ENCODE measurements around the gene ATXN1.

ATXN1 gene

DNA sequence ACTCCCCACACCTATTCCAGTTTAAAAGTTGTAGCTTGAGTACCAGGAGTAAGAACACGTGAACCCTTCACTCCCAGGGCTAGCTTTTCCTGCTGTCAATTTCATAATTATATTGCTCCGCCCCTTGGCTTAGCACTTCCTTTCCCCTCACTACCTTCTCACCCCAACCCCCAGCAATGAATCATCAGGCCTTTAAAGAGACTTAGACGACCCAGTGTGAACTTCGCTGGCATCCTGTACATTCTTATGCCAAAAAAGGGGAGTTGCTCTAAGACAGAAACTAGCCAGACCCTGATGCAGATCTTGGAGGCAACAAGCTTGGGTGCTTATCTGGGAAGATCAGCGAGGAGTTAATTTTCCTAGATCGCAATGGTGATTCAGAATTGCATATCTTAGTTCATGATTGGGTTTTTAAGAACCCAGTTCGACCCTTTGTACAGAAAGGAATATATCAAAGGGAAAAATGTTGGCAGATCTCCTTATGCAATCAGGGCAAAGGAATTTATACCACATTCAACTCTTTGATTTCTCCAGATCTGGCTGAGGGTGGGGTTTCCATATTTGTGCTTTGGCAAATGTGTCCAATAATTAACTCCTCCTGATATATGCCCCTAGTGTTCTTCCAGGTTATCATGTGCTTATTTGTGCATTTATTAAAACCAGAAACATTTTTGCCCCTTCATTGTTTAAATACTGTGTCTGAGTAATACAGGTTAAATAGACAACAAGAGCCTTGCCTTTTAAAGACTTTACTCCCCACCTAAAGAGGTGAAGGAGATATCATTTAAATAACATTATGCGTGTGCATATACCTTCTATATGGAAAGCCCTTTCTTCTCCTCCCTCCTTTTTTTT, 8.1 kb upstream of the ATXN1 start:
- no peak overlapping the region for H4K8ac ChIP-seq (ENCODE audit: low read length)
- no peak overlapping the region for H4K91ac ChIP-seq (ENCODE audit: low read length)
- H3K9me3 ChIP-seq (ENCODE audit: control insufficient read depth, low read length), result no peaks in the 10 kb centered on the region
- no peak overlapping the region for H2AK5ac ChIP-seq (ENCODE audit: low read length, severe bottlenecking)
- peak overlapping the region in 1 of 2 experiments; percentile 5 for H3K4me3 ChIP-seq (ENCODE audit: insufficient read depth in 1 of 2, low read depth in 1 of 2, low read length in 2 of 2)
- H2BK15ac ChIP-seq (ENCODE audit: low read depth, poor library complexity, severe bottlenecking), result no peak overlapping the region
- peak overlapping the region; percentile 6 for H3K4me2 ChIP-seq (ENCODE audit: low read length, poor library complexity, severe bottlenecking)
- no peaks in the 10 kb centered on the region for H3K79me1 ChIP-seq (replicated peaks; ENCODE audit: low read length, poor library complexity, severe bottlenecking)
- peaks cover 4% of the 10 kb centered on the region for H3K4me1 ChIP-seq (ENCODE audit: control insufficient read depth, insufficient read depth, low read depth, low read length)
- no peaks in the 10 kb centered on the region for H3K36me3 ChIP-seq (ENCODE audit: control insufficient read depth in 1 of 2, insufficient read depth in 2 of 2, low read depth in 1 of 2, low read length in 2 of 2)
- H2AFZ ChIP-seq (ENCODE audit: low read depth, low read length), result no peak overlapping the region
- no peak overlapping the region for H2BK5ac ChIP-seq (ENCODE audit: low read depth, low read length, poor library complexity, severe bottlenecking)
- H3K14ac ChIP-seq (ENCODE audit: low read length in 2 of 2), result no peak overlapping the region
- peak overlapping the region; percentile 24 for H3K9ac ChIP-seq (ENCODE audit: low read length)
- no peak overlapping the region for H2BK120ac ChIP-seq (ENCODE audit: low read depth, low read length)
- peak; percentile 78 for DNase-seq
- peak overlapping the region; percentile 77 for H3K27ac ChIP-seq (ENCODE audit: low read length, poor library complexity, severe bottlenecking)
- WGBS, result 3% methylated on average over 6 of the region's 8 CpGs
- H2BK12ac ChIP-seq (ENCODE audit: low read length in 2 of 2), result no peak overlapping the region
- no peak overlapping the region for H3K23ac ChIP-seq (ENCODE audit: low read length in 2 of 2)
- no peak overlapping the region for H3K4ac ChIP-seq (ENCODE audit: low read depth in 1 of 2, low read length in 2 of 2)
- H3K18ac ChIP-seq (ENCODE audit: low read depth in 1 of 2, low read length in 2 of 2), result peak overlapping the region in 1 of 2 experiments; percentile 49
- no peaks in the 10 kb centered on the region for H3K27me3 ChIP-seq (ENCODE audit: control insufficient read depth in 1 of 2, insufficient read depth in 1 of 2, low read length in 2 of 2)

DNA sequence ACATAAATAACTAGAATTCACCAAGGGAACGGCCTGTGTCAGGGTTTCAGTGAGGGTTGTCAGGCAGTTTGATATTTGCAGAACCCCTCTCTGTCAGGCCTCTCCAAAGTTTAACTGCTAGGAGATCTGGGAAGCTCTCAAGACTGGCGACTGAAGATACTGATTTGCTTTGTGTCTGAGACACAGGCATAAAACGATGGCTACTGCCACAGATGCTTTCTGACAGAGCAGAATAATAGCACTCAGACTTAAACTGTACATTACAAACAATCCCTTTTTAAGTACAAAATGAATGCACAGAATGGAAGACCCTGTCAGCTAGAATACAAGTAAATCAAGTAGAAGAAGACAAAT, 7.2 kb upstream of the ATXN1 start:
- H4K91ac ChIP-seq (ENCODE audit: low read length), result no peak overlapping the region
- no peak overlapping the region for H2BK15ac ChIP-seq (ENCODE audit: low read depth, poor library complexity, severe bottlenecking)
- H3K14ac ChIP-seq (ENCODE audit: low read length in 2 of 2), result no peak overlapping the region
- H3K4me1 ChIP-seq (ENCODE audit: control insufficient read depth, insufficient read depth, low read depth, low read length), result peaks cover 4% of the 10 kb centered on the region
- no peak overlapping the region for H2AK5ac ChIP-seq (ENCODE audit: low read length, severe bottlenecking)
- no peak overlapping the region for H3K4me3 ChIP-seq (ENCODE audit: insufficient read depth in 1 of 2, low read depth in 1 of 2, low read length in 2 of 2)
- no peak overlapping the region for H4K8ac ChIP-seq (ENCODE audit: low read length)
- no peak overlapping the region for H3K4me2 ChIP-seq (ENCODE audit: low read length, poor library complexity, severe bottlenecking)
- H3K9me3 ChIP-seq (ENCODE audit: control insufficient read depth, low read length), result no peaks in the 10 kb centered on the region
- peak; percentile 26 for DNase-seq
- H3K36me3 ChIP-seq (ENCODE audit: control insufficient read depth in 1 of 2, insufficient read depth in 2 of 2, low read depth in 1 of 2, low read length in 2 of 2), result no peaks in the 10 kb centered on the region
- H3K4ac ChIP-seq (ENCODE audit: low read depth in 1 of 2, low read length in 2 of 2), result no peak overlapping the region
- no peaks in the 10 kb centered on the region for H3K79me1 ChIP-seq (replicated peaks; ENCODE audit: low read length, poor library complexity, severe bottlenecking)
- H2BK12ac ChIP-seq (ENCODE audit: low read length in 2 of 2), result peak overlapping the region in 1 of 2 experiments; percentile 79
- H3K23ac ChIP-seq (ENCODE audit: low read length in 2 of 2), result no peak overlapping the region
- H2BK120ac ChIP-seq (ENCODE audit: low read depth, low read length), result peak overlapping the region; percentile 0
- H2AFZ ChIP-seq (ENCODE audit: low read depth, low read length), result no peak overlapping the region
- H2BK5ac ChIP-seq (ENCODE audit: low read depth, low read length, poor library complexity, severe bottlenecking), result no peak overlapping the region
- H3K27me3 ChIP-seq (ENCODE audit: control insufficient read depth in 1 of 2, insufficient read depth in 1 of 2, low read length in 2 of 2), result no peaks in the 10 kb centered on the region
- H3K9ac ChIP-seq (ENCODE audit: low read length), result peak overlapping the region; percentile 16
- H3K27ac ChIP-seq (ENCODE audit: low read length, poor library complexity, severe bottlenecking), result peak overlapping the region; percentile 77
- H3K18ac ChIP-seq (ENCODE audit: low read depth in 1 of 2, low read length in 2 of 2), result no peak overlapping the region
- 32% methylated on average over 3 of the region's 3 CpGs for WGBS

DNA sequence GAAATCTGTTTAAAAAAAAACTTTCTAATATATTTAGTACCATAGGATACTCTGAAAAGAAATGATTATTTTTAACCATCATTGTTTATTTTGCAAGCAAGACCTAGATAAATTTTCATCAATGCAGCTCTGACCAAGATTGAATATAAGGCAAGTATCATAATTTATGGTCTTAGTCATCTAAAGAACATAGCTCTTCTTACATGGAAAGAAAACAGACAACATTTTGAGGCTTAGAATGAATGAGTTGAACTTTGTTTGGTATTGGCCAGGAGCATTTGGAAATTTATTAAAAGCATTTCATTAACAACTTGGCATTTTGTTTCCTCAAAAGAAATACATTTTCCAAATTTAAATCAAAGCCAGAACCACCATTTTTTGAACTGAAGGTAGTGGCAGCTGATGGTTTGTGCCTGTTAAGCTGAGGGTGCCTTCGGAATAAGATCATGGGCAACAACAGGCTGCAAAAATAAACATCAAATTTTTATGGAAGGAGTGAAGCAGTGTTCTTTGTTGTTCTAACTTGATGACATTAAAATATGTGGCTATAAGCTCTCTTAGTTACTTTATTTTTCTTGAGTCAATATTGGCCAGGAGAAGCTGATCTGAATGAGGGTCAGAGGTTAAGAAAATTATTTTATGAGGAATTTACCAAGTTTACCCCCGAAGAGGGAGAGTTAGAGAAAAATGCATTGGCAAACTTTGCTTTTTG, 6.7 kb upstream of the ATXN1 start:
- Histone ChIP-seq H2BK120ac (ENCODE audit: low read depth, low read length) (peak overlapping the region; percentile 0), H3K14ac (ENCODE audit: low read length in 2 of 2) (no peak overlapping the region), H3K9me3 (ENCODE audit: control insufficient read depth, low read length) (no peaks in the 10 kb centered on the region), H3K9ac (ENCODE audit: low read length) (peak overlapping the region; percentile 16), H2BK5ac (ENCODE audit: low read depth, low read length, poor library complexity, severe bottlenecking) (no peak overlapping the region), H3K23ac (ENCODE audit: low read length in 2 of 2) (no peak overlapping the region), H2AK5ac (ENCODE audit: low read length, severe bottlenecking) (no peak overlapping the region), H2AFZ (ENCODE audit: low read depth, low read length) (no peak overlapping the region), H3K18ac (ENCODE audit: low read depth in 1 of 2, low read length in 2 of 2) (no peak overlapping the region), H4K91ac (ENCODE audit: low read length) (no peak overlapping the region), H3K27me3 (ENCODE audit: control insufficient read depth in 1 of 2, insufficient read depth in 1 of 2, low read length in 2 of 2) (no peaks in the 10 kb centered on the region), H3K4me3 (ENCODE audit: insufficient read depth in 1 of 2, low read depth in 1 of 2, low read length in 2 of 2) (no peak overlapping the region), H3K4me2 (ENCODE audit: low read length, poor library complexity, severe bottlenecking) (no peak overlapping the region), H3K27ac (ENCODE audit: low read length, poor library complexity, severe bottlenecking) (peak overlapping the region; percentile 77), H3K79me1 (replicated peaks; ENCODE audit: low read length, poor library complexity, severe bottlenecking) (no peaks in the 10 kb centered on the region), H3K4ac (ENCODE audit: low read depth in 1 of 2, low read length in 2 of 2) (no peak overlapping the region), H2BK12ac (ENCODE audit: low read length in 2 of 2) (no peak overlapping the region), H4K8ac (ENCODE audit: low read length) (no peak overlapping the region), H2BK15ac (ENCODE audit: low read depth, poor library complexity, severe bottlenecking) (no peak overlapping the region), H3K36me3 (ENCODE audit: control insufficient read depth in 1 of 2, insufficient read depth in 2 of 2, low read depth in 1 of 2, low read length in 2 of 2) (no peaks in the 10 kb centered on the region), H3K4me1 (ENCODE audit: control insufficient read depth, insufficient read depth, low read depth, low read length) (peaks cover 4% of the 10 kb centered on the region)
- WGBS, result 45% methylated on average over 2 of the region's 2 CpGs
- peak; percentile 33 for DNase-seq
